Neural progenitor cell (in vitro differentiated cells): Measurements from ENCODE around the gene VSIG2.

Experiments
- CTCF ChIP-seq: fragments of 200-600 bp; sonication (generic); IDR thresholded peaks from 2 replicates; pipeline ENCODE4 v1.5.1; 2017; ENCODE audit warnings: antibody characterized with exemption, mild to moderate bottlenecking
- EZH2 ChIP-seq: fragments of 200-600 bp; sonication (generic); IDR thresholded peaks from 2 replicates; pipeline ENCODE4 v1.6.1; 2017; ENCODE audit warnings: antibody characterized with exemption, mild to moderate bottlenecking, moderate library complexity
- EZH2phosphoT487 ChIP-seq: fragments of 200-600 bp; sonication (generic); IDR thresholded peaks from 2 replicates; pipeline ENCODE4 v1.6.1; 2017; ENCODE audit warnings: antibody characterized with exemption

GRCh38 chr11:124754309-124754708 is 2.3 kb upstream of the VSIG2 start:
- TF ChIP-seq CTCF (no peak), EZH2phosphoT487 (no peak), EZH2 (no peak)
